H1 (cell line): ENCODE results near the gene MICU1. TPM values are rescaled to one million over a fixed set of nuclear protein-coding genes. Genes with fewer than 3 reads are reported as not detected.

Experiments used
- CTCF ChIA-PET: fragments of 300-600 bp; sonication (Branson Sonifier 250); formaldehyde crosslinking; loops from one replicate; lab custom pipeline; 2021; ENCODE audit not compliant: partially characterized antibody; lab: Charles Lee
- POLR2A ChIA-PET: fragments of 300-600 bp; sonication (Branson Sonifier 250); formaldehyde crosslinking; loops from one replicate; lab custom pipeline; 2021; ENCODE audit warnings: inconsistent platforms; ENCODE audit not compliant: partially characterized antibody; lab: Charles Lee
- DNase-seq, 2 experiments: peaks; one replicate each; pipeline versions ENCODE4 v3.0.0 to v3.0.0-alpha.2; 2010 to 2022; ENCODE audit warnings: low spot score in 2 of 2, low read depth in 1 of 2, mixed read lengths in 1 of 2
- FAIRE-seq: peaks from 2 replicates; lab custom pipeline; 2011; peaks lifted over from hg19 to GRCh38; lab: Jason Lieb, UNC
- H2AFZ ChIP-seq: 2 replicates; pipeline ENCODE4 v1.8.1; 2012; ENCODE audit warnings: low read length, inconsistent platforms
- H2AK5ac ChIP-seq: 2 replicates; pipeline ENCODE4 v1.6.1; 2013; ENCODE audit warnings: low read depth, low read length
- H2BK120ac ChIP-seq: replicated peaks from 2 replicates; pipeline ENCODE3; 2013; ENCODE audit warnings: low read depth, low read length, inconsistent platforms
- H2BK12ac ChIP-seq: 2 replicates; pipeline ENCODE4 v1.6.1; 2013; ENCODE audit warnings: low read depth, low read length
- H2BK15ac ChIP-seq: 2 replicates; pipeline ENCODE4 v1.6.1; 2013; ENCODE audit warnings: low read length
- H2BK20ac ChIP-seq: 2 replicates; pipeline ENCODE4 v1.6.1; 2013; ENCODE audit warnings: low read length
- H2BK5ac ChIP-seq: 2 replicates; pipeline ENCODE4 v1.6.1; 2013; ENCODE audit warnings: low read depth, low read length
- H3K14ac ChIP-seq: 2 replicates; pipeline ENCODE4 v1.6.1; 2013; ENCODE audit warnings: inconsistent platforms; ENCODE audit not compliant: insufficient read length
- H3K18ac ChIP-seq: 2 replicates; pipeline ENCODE4 v1.6.1; 2013; ENCODE audit warnings: low read length; ENCODE audit errors: extremely low read depth
- H3K23ac ChIP-seq: 2 replicates; pipeline ENCODE4 v1.6.1; 2013; ENCODE audit warnings: inconsistent platforms; ENCODE audit not compliant: insufficient read length
- H3K23me2 ChIP-seq: 2 replicates; pipeline ENCODE4 v1.6.1; 2013; ENCODE audit warnings: low read depth, low read length
- H3K27ac ChIP-seq: 2 replicates; pipeline ENCODE4 v1.6.1; 2011; ENCODE audit warnings: low read depth, low read length, inconsistent platforms
- H3K27me3 ChIP-seq, 4 experiments: replicated peaks in 1 of 4; 1 replicate in 1 of 4; 2 replicates in 3 of 4; pipeline versions ENCODE4 v1.6.1 to v1.8.1; 2011 to 2013; ENCODE audit warnings: low read length in 3 of 4, mild to moderate bottlenecking in 3 of 4, inconsistent platforms in 2 of 4, mixed read lengths in 2 of 4, moderate library complexity in 1 of 4; ENCODE audit not compliant: control insufficient read depth in 3 of 4, insufficient read depth in 3 of 4; ENCODE audit errors: extremely low read depth in 1 of 4
- H3K36me3 ChIP-seq, 4 experiments: 2 replicates each; pipeline versions ENCODE4 v1.6.1 to v1.8.1; 2011 to 2013; ENCODE audit warnings: mild to moderate bottlenecking in 4 of 4, low read length in 3 of 4, moderate library complexity in 2 of 4, control low read depth in 1 of 4, inconsistent platforms in 1 of 4; ENCODE audit not compliant: insufficient read depth in 4 of 4, control insufficient read depth in 2 of 4
- H3K4ac ChIP-seq: replicated peaks from 2 replicates; pipeline ENCODE3; 2013; ENCODE audit warnings: low read length, low read depth, mixed read lengths, inconsistent platforms; ENCODE audit not compliant: insufficient read length
- H3K4me1 ChIP-seq, 4 experiments: replicated peaks in 1 of 4; 1 replicate in 1 of 4; 2 replicates in 3 of 4; pipeline versions ENCODE4 v1.6.1 to v1.8.1; 2011 to 2013; ENCODE audit warnings: low read length in 3 of 4, inconsistent platforms in 2 of 4, mixed read lengths in 1 of 4; ENCODE audit not compliant: insufficient read depth in 4 of 4, control insufficient read depth in 3 of 4
- H3K4me2 ChIP-seq, 2 experiments: 2 replicates each; pipeline versions ENCODE4 v1.6.1 to v1.8.1; 2011 to 2013; ENCODE audit warnings: low read depth in 2 of 2, low read length in 2 of 2, control low read depth in 1 of 2, inconsistent platforms in 1 of 2, mild to moderate bottlenecking in 1 of 2; ENCODE audit not compliant: insufficient read depth in 1 of 2
- H3K4me3 ChIP-seq, 4 experiments: fragments of 200-600, 300-600 bp in 1 of 4; sonication (generic), shearing (Covaris generic), sonication (Bioruptor Twin) in 1 of 4; 2 replicates each; pipeline versions ENCODE4 v1.5.1 to v1.8.1; 2011 to 2016; ENCODE audit warnings: low read length in 4 of 4, low read depth in 3 of 4, control low read depth in 2 of 4, inconsistent platforms in 2 of 4, mild to moderate bottlenecking in 2 of 4, mixed read lengths in 1 of 4, moderate library complexity in 1 of 4; ENCODE audit not compliant: insufficient read depth in 2 of 4; ENCODE audit errors: extremely low read depth in 1 of 4
- H3K56ac ChIP-seq: replicated peaks from 2 replicates; pipeline ENCODE3; 2013; ENCODE audit warnings: low read depth, mild to moderate bottlenecking, mixed read lengths, low read length, inconsistent platforms; ENCODE audit not compliant: insufficient read length
- H3K79me1 ChIP-seq: 2 replicates; pipeline ENCODE4 v1.6.1; 2013; ENCODE audit warnings: low read depth, low read length, control low read depth
- H3K79me2 ChIP-seq, 2 experiments: 2 replicates each; pipeline versions ENCODE4 v1.6.1 to v1.8.1; 2012 to 2013; ENCODE audit warnings: low read length in 2 of 2, mild to moderate bottlenecking in 2 of 2, inconsistent platforms in 1 of 2; ENCODE audit not compliant: insufficient read depth in 2 of 2, control insufficient read depth in 1 of 2
- H3K9ac ChIP-seq, 4 experiments: replicated peaks in 1 of 4; 1 replicate in 1 of 4; 2 replicates in 3 of 4; pipeline versions ENCODE4 v1.6.1 to v1.8.1; 2011 to 2013; ENCODE audit warnings: low read depth in 3 of 4, low read length in 3 of 4, control low read depth in 2 of 4, mild to moderate bottlenecking in 2 of 4, moderate library complexity in 2 of 4, inconsistent platforms in 1 of 4; ENCODE audit errors: extremely low read depth in 1 of 4
- H3K9me3 ChIP-seq, 2 experiments: 2 replicates each; pipeline versions ENCODE4 v1.6.1 to v1.8.1; 2012 to 2013; ENCODE audit warnings: mild to moderate bottlenecking in 2 of 2, moderate library complexity in 2 of 2, control low read depth in 1 of 2, inconsistent platforms in 1 of 2, low read depth in 1 of 2, low read length in 1 of 2, mixed read lengths in 1 of 2; ENCODE audit not compliant: insufficient read depth in 2 of 2
- H4K20me1 ChIP-seq, 2 experiments: replicated peaks in 1 of 2; 2 replicates each; pipeline versions ENCODE3 to v1.8.1; 2011 to 2013; ENCODE audit warnings: inconsistent platforms in 2 of 2, low read length in 2 of 2, mild to moderate bottlenecking in 1 of 2; ENCODE audit not compliant: insufficient read depth in 2 of 2, control insufficient read depth in 1 of 2
- H4K5ac ChIP-seq: 2 replicates; pipeline ENCODE4 v1.6.1; 2013; ENCODE audit warnings: low read length, low read depth, mixed read lengths, inconsistent platforms; ENCODE audit not compliant: insufficient read length
- H4K8ac ChIP-seq: 2 replicates; pipeline ENCODE4 v1.8.0; 2013; ENCODE audit warnings: mild to moderate bottlenecking, moderate library complexity, low read length, inconsistent platforms; ENCODE audit not compliant: insufficient read depth; ENCODE audit errors: extremely low read depth
- H4K91ac ChIP-seq: replicated peaks from 2 replicates; pipeline ENCODE3; 2013; ENCODE audit warnings: low read length, mixed read lengths, inconsistent platforms; ENCODE audit not compliant: insufficient read length
- BRCA1 ChIP-seq: IDR thresholded peaks from 2 replicates; pipeline ENCODE4 v1.6.1; 2012; ENCODE audit warnings: low read depth, low read length, improper control_type of control experiment
- EP300 ChIP-seq, 2 experiments: IDR thresholded peaks; 1 replicate in 1 of 2; 2 replicates in 1 of 2; pipeline ENCODE4 v1.6.1; 2011 to 2012; ENCODE audit warnings: low read depth in 2 of 2, low read length in 2 of 2, mild to moderate bottlenecking in 2 of 2, borderline replicate concordance in 1 of 2, inconsistent platforms in 1 of 2, moderate library complexity in 1 of 2
- EZH2 ChIP-seq: fragments of 200-600 bp; sonication (generic); IDR thresholded peaks from 2 replicates; pipeline ENCODE4 v1.7.1; 2012; ENCODE audit warnings: low read depth, mild to moderate bottlenecking, moderate library complexity, low read length, inconsistent platforms; ENCODE audit not compliant: severe bottlenecking
- GTF2F1 ChIP-seq: IDR thresholded peaks from 2 replicates; pipeline ENCODE4 v1.6.1; 2012; ENCODE audit warnings: low read depth, low read length, improper control_type of control experiment, borderline replicate concordance
- MAFK ChIP-seq: IDR thresholded peaks from 2 replicates; pipeline ENCODE4 v1.6.1; 2012; ENCODE audit warnings: low read depth, mild to moderate bottlenecking, improper control_type of control experiment, low read length
- POLR2A ChIP-seq, 2 experiments: IDR thresholded peaks; 1 replicate in 1 of 2; 2 replicates in 1 of 2; pipeline ENCODE4 v1.6.1; 2011; ENCODE audit warnings: low read depth in 2 of 2, low read length in 2 of 2, mild to moderate bottlenecking in 2 of 2; ENCODE audit errors: control extremely low read depth in 1 of 2
- RAD21 ChIP-seq, 2 experiments: IDR thresholded peaks in 1 of 2; conservative IDR thresholded peaks in 1 of 2; 2 replicates each; pipeline ENCODE4 v1.6.1; 2011; ENCODE audit warnings: low read depth in 2 of 2, low read length in 2 of 2, improper control_type of control experiment in 1 of 2, inconsistent platforms in 1 of 2, mild to moderate bottlenecking in 1 of 2, moderate library complexity in 1 of 2
- RXRA ChIP-seq: IDR thresholded peaks from 2 replicates; pipeline ENCODE4 v1.6.1; 2011; ENCODE audit warnings: low read depth, mild to moderate bottlenecking, low read length, moderate library complexity; ENCODE audit not compliant: insufficient read depth
- SIRT6 ChIP-seq: IDR thresholded peaks from one replicate; pipeline ENCODE4 v1.7.1; 2012; ENCODE audit warnings: low read length, inconsistent platforms
- SRF ChIP-seq: IDR thresholded peaks from 2 replicates; pipeline ENCODE4 v1.6.1; 2011; ENCODE audit warnings: mild to moderate bottlenecking, low read depth, low read length, moderate library complexity
- SUZ12 ChIP-seq: fragments of 200-600 bp; sonication (generic); IDR thresholded peaks from 2 replicates; pipeline ENCODE4 v1.6.1; 2012; ENCODE audit warnings: mild to moderate bottlenecking, inconsistent platforms, low read length, moderate library complexity, mixed read lengths
- WGBS, 2 experiments: shearing (Covaris generic) in 1 of 2; methylation state at CpG; one replicate each; pipeline versions ENCODE4 v1.1.6 to v1.1.7; 2013 to 2015; ENCODE audit warnings: low lambda C conversion rate in 2 of 2, mixed read lengths in 2 of 2, inconsistent platforms in 1 of 2, low coverage in 1 of 2, missing lambda C conversion rate in 1 of 2; ENCODE audit not compliant: insufficient replicate concordance in 2 of 2, insufficient coverage in 1 of 2, insufficient read length in 1 of 2; ENCODE audit errors: extremely low coverage in 1 of 2, missing lambda C conversion rate in 1 of 2; 5-methylcytosine and 5-hydroxymethylcytosine counted together
- polyA plus RNA-seq, 7 experiments: library from polyadenylated mRNA; depleted of rRNA in 3 of 7; stranded (reverse) in 5 of 7; unstranded in 2 of 7; fragments of >200 nt in 5 of 7; fragments of 200-250 nt in 2 of 7; gene quantifications; 1 replicate in 5 of 7; 2 replicates in 1 of 7; 4 replicates in 1 of 7; pipeline versions ENCODE4 v1.2.1 to v1.2.3, GENCODE V29; 2011 to 2013; ENCODE audit warnings: missing spikeins in 2 of 7, mixed read lengths in 2 of 7
- total RNA-seq: library from RNA; stranded (reverse); fragmentation: NEBNext Ultra II Directional; extraction: Animal tissue kit (Norgen Biotek cat#: 25700); gene quantifications from 2 replicates; pipeline ENCODE4 v1.2.1, GENCODE V29; 2021
- TF ChIP-seq, protein P1 (sequence below): IDR thresholded peaks from 2 replicates; pipeline ENCODE4 v1.6.1; 2012; ENCODE audit warnings: low read length, inconsistent platforms

The MICU1 gene
- total and polyA plus RNA-seq, 2 of the 8 experiments (the other 6 are each of a cell fraction or from before 2014, with no cell fraction given): 18.0 to 36.7 TPM

DNA sequence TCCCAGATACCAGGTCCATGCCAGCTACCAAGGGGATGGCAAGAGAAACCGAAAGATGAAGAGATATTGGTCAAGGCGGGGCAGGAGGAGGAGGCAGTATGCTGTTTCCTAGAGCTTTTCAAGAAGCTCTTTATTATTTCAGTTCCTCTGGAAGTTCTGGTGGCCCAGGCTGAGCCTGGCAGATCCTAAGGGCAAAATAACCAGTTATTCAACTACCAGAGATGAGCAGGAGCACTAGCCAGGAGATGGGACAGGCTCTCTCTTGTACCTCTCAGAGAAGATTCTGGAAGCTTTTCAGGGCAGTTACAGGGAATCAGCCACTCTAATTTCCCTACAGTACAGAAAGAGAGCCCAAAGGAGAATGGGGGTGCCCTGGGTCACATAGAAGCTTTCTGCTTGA is 276.4 kb downstream of the MICU1 start:
- H2BK5ac ChIP-seq: no peak overlapping the region
- no peaks in the 10 kb centered on the region for H3K27me3 ChIP-seq
- H3K9ac ChIP-seq: no peak overlapping the region
- H3K23me2 ChIP-seq: peaks cover 7% of the 10 kb centered on the region; the same call in 1 of the 2 replicates
- ChIA-PET CTCF (interaction anchor here (0.8 to 3.3 kb wide), 6 partner anchors 8 to 300 kb away, joined by 3 to 22 read pairs (median 6); no protein-coding TSS in a partner anchor), POLR2A (interaction anchor here (1.1 to 1.8 kb wide), 4 partner anchors 15 to 292 kb away, joined by 3 to 5 read pairs (median 4); no protein-coding TSS in a partner anchor)
- H3K36me3 ChIP-seq: peaks cover 0 to 14% (median 0%) of the 10 kb centered on the region in 4 experiments; a peak in 2 of 8 replicates
- H3K18ac ChIP-seq: no peak overlapping the region
- H2BK15ac ChIP-seq: no peak overlapping the region
- no peak overlapping the region for H4K5ac ChIP-seq
- H2BK120ac ChIP-seq: no peak overlapping the region
- peaks cover 24% of the 10 kb centered on the region for H3K79me1 ChIP-seq
- H3K79me2 ChIP-seq: peaks cover 8 to 41% of the 10 kb centered on the region in 2 experiments; a peak in 3 of 4 replicates
- H2AK5ac ChIP-seq: no peak overlapping the region
- H3K14ac ChIP-seq: no peak overlapping the region
- no peak overlapping the region for H3K4ac ChIP-seq
- H3K27ac ChIP-seq: no peak overlapping the region
- no peak overlapping the region for H3K56ac ChIP-seq
- peaks cover 0 to 4% of the 10 kb centered on the region in 2 experiments for H4K20me1 ChIP-seq
- no peak overlapping the region for H2BK20ac ChIP-seq
- H4K8ac ChIP-seq: no peak overlapping the region
- no peak overlapping the region for H2BK12ac ChIP-seq
- H4K91ac ChIP-seq: no peak overlapping the region
- WGBS, 2 experiments: 67% methylated on average over 2 of the region's 2 CpGs; no CpG with 5 or more reads in 1 of the 2 experiments
- H3K4me1 ChIP-seq: peaks cover 5 to 7% (median 6%) of the 10 kb centered on the region in 4 experiments; a peak in 6 of 7 replicates
- no peak for TF ChIP-seq POLR2A (IDR thresholded peaks at IDR 0.05; ENCODE audit: control extremely low read depth in 1 of 2, low read depth in 2 of 2, low read length in 2 of 2)
- no peak for TF ChIP-seq RAD21 (IDR thresholded peaks at IDR 0.05 in 1 of 2, conservative IDR thresholded peaks at IDR 0.05 in 1 of 2; ENCODE audit: low read depth in 2 of 2, low read length in 2 of 2)
- no peak for TF ChIP-seq GTF2F1
- no peak for TF ChIP-seq MAFK
- TF ChIP-seq, protein P1, sequence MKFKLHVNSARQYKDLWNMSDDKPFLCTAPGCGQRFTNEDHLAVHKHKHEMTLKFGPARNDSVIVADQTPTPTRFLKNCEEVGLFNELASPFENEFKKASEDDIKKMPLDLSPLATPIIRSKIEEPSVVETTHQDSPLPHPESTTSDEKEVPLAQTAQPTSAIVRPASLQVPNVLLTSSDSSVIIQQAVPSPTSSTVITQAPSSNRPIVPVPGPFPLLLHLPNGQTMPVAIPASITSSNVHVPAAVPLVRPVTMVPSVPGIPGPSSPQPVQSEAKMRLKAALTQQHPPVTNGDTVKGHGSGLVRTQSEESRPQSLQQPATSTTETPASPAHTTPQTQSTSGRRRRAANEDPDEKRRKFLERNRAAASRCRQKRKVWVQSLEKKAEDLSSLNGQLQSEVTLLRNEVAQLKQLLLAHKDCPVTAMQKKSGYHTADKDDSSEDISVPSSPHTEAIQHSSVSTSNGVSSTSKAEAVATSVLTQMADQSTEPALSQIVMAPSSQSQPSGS: no peak
- TF ChIP-seq EZH2: no peak
- TF ChIP-seq RXRA: no peak
- TF ChIP-seq BRCA1: no peak
- TF ChIP-seq SUZ12: no peak
- TF ChIP-seq SIRT6: no peak
- TF ChIP-seq SRF: no peak
- no peak for TF ChIP-seq EP300 (IDR thresholded peaks at IDR 0.05; ENCODE audit: borderline replicate concordance in 1 of 2, low read depth in 2 of 2, low read length in 2 of 2)
- FAIRE-seq (no peak), DNase-seq (no peak)
- no peak overlapping the region for H3K4me2 ChIP-seq
- no peak overlapping the region for H3K23ac ChIP-seq
- no peak overlapping the region for H2AFZ ChIP-seq
- no peak overlapping the region for H3K4me3 ChIP-seq
- H3K9me3 ChIP-seq: no peaks in the 10 kb centered on the region
